Measurements from ENCODE around the gene PLSCR4.
"Not testable (repeated sequence)": the region's sequence is repeated elsewhere in the genome, so short reads cannot be mapped to it uniquely, and the experiment has no call there.

The PLSCR4 gene

GRCh38 chr3:146246526-146246925 is 4.4 kb downstream of the PLSCR4 start:
- DNase-seq, result no peak

GRCh38 chr3:146243559-146243958 is 7.3 kb downstream of the PLSCR4 start:
- DNase-seq, result no peak

- DNase-seq, result no peak
Measured at GRCh38 chr3:146241523-146242240, 9.2 kb downstream of the PLSCR4 start.

DNA sequence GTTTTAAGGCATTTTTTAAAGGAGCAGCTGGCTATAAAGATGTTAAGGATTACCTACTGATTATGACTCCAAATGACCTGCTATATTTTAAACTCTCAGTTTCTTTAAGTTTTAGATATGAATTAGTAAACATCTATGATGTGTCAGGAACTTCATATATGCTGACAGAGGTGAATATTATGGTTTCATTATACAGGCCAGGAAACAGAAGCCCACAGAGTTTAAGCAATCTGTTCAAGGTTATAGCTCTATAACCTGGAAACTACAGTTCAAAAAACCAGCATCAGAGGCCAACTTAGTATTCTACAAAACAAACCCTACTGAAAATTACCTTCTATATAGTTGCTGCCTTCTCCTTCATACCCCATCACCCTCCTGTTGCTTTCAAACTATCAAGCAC is 17.4 kb downstream of the PLSCR4 start:
- DNase-seq, result no peak

- DNase-seq, result no peak
Measured at GRCh38 chr3:146227486-146227885, 23.4 kb downstream of the PLSCR4 start.

GRCh38 chr3:146226881-146227280 is 24.0 kb downstream of the PLSCR4 start:
- DNase-seq, result no peak

- not testable (repeated sequence) for DNase-seq
Measured at GRCh38 chr3:146225458-146225857, 25.4 kb downstream of the PLSCR4 start.

DNA sequence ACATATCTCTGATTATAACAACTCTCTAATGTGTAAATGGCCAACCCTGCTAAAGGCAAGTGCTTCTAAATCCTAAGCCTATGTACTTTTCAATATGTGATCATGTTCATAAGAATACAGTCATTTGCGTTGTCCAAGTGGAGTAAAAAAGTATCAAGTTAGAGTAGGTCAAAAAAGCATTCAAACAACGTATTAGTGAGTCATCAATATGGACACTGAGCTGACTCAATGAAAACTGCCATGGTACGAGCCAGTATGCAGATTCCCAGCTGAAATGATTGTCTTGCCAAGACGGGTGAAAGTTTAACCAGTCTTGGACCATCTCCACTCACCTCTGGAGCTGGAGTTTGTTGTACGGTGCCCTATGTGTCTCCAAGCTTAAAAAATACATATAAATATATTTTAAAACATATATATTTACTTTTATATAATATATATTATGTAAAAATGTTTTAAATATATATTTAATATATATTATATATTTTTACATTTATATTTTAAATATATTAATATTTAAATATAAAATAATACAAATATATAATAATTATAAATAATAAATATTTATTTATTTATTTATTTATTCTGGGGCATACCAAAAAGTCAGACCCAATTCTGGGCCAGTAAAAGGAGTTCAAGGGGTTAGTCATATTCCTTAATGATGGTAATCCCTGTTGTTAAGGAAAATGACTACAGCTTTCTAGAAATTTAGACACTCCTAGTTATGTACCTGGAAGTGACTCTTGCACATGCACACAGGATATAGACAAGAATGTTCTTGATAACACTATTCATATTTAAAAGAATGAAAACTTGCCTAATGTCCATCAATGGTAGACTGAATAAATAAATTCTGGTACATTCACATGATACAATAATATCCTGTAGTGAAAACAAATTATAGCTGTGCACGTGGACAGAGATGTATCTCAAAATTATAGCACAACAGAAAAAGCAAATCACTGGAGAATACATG is 27.2 kb downstream of the PLSCR4 start:
- no peak for DNase-seq

- DNase-seq, result no peak
Measured at GRCh38 chr3:146222204-146223046, 28.5 kb downstream of the PLSCR4 start.

DNA sequence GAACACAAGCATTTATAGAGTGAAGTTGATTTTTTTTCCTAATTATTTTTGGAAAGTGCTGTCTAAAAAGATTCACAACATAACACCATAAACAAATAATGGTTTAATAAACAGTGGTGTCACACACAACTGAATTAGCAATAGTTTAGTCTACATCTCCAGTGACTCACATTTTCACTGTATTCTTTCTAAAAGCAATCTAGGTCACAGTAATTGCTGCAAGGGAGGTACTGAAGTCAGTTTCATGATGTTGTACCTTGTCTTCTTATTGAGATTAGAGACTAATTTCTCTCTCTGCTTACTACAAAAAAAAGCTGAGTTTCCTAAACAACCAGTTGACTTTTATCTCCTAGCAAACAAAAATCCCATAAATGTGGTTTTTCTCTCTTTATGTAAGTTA is 29.6 kb downstream of the PLSCR4 start:
- no peak for DNase-seq

DNA sequence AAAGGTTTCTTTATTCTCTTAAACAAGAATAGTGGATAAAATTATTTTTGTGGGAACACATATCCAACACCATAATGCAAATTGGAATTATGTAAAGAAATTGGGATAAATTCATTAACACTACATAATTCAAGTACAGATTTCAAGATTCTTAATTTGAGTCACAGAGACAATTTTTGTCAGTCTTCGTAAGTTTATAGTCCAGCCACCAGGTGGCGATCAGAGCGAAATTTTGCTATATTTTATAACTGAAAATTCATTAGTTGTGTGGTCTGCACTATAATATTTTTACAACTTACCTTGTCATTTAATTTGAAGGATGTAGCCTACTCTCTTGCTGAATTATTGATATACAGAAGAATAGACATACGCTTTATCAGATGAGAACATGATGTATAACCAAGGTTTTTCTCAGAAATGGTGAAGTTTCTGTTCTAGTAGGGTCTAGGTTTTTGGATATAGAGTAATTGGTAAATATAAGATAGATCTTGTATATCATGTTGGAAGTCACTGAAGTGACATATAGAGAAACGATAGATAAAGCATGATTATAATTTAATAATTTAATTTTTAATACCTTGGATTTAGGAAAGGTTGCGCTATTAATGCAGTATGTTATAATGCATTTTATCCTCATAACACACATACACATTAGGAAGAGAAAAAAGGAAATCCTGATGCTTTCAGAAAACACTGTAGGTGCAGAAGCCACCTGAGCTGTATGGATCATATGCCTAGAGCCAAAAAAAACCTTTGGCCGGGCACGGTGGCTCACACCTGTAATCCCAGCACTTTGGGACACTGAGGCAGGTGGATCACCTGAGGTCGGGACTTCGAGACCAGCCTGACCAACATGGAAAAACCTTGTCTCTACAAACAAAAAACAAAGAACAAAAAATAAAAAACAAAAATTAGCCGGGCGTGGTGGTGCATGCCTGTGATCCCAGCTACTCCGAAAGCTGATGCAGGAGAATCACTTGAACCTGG is 31.7 kb downstream of the PLSCR4 start:
- peak; percentile 23 for DNase-seq

GRCh38 chr3:146217324-146217723 is 33.6 kb downstream of the PLSCR4 start:
- peak; percentile 7 for DNase-seq

- DNase-seq, result no peak
Measured at GRCh38 chr3:146214493-146214892, 36.4 kb downstream of the PLSCR4 start.

GRCh38 chr3:146209371-146209770 is 41.5 kb downstream of the PLSCR4 start:
- DNase-seq, result no peak

GRCh38 chr3:146203776-146204175 is 47.1 kb downstream of the PLSCR4 start:
- no peak for DNase-seq

GRCh38 chr3:146200461-146201220 is 50.3 kb downstream of the PLSCR4 start:
- no peak for DNase-seq

- no peak for DNase-seq
Measured at GRCh38 chr3:146199762-146200161, 51.1 kb downstream of the PLSCR4 start.

DNA sequence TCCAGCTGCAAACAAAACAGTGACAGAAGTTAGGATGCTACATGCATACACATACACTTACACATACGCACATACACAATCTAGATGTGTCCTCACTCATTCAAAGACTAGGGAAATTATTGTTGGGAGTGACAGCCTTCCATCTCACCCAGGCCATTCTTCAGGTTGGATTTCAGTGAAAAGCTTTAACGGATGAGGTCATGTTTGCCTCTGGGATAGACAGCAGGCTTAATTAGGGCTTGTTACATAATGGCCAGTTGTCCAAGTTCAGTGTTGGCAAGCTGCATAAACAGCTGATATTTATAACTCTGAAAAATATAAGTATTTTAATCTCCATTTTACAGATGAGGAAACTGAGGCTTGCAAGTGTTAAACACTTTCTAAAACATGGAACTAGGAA is 54.1 kb downstream of the PLSCR4 start:
- DNase-seq, result no peak

DNA sequence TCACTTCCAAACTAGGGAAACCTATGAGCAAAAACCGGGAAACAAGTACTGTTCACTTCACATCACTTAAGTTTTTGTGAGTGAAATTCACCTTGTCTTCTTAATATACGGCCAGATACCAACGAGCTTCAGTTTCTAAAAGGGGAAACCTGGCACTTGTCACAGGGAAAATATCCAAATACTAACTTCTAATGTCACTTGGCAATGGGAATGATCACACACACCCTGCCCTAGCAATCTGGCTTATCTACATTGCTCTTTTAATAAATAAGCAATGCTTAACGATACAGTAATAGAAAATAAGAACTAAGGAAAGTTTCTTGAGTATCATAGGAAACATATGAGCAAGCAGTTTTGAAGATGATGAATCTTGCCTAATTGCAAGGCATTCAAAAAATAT is 55.3 kb downstream of the PLSCR4 start:
- no peak for DNase-seq

DNA sequence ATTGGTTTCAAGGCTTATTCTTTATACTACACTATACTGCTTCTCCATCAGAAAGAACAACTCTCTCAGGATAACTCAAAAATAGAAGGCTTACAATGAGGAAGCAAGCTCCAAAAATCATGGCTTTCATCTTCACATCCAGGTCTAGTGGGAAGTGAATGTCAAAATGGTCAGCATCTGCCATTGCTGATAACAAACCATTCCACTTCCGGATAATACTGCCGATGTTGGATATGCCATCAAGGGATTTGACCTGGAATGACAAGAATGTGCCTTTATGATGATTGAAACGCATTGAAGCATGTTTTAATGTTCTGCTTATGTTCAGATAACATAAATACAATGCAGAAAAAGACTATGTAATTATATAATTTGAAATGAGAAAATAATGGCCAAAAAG is 55.9 kb downstream of the PLSCR4 start:
- DNase-seq, result no peak

- no peak for DNase-seq
Measured at GRCh38 chr3:146191051-146191450, 59.9 kb downstream of the PLSCR4 start.

Data from kidney glomerular epithelial cell (primary cell).